Measurements from ENCODE around the gene IQSEC3.

The IQSEC3 gene

GRCh38 chr12:148676-149416 lies 82.3 kb downstream of the IQSEC3 start:
- no peaks in the 10 kb centered on the region for H3K27me3 ChIP-seq (ENCODE audit: insufficient read depth, low read length, poor library complexity)
- WGBS (ENCODE audit: extremely low coverage, insufficient coverage, low lambda C conversion rate): no CpG with 5 or more reads among the region's 18 CpGs

DNA sequence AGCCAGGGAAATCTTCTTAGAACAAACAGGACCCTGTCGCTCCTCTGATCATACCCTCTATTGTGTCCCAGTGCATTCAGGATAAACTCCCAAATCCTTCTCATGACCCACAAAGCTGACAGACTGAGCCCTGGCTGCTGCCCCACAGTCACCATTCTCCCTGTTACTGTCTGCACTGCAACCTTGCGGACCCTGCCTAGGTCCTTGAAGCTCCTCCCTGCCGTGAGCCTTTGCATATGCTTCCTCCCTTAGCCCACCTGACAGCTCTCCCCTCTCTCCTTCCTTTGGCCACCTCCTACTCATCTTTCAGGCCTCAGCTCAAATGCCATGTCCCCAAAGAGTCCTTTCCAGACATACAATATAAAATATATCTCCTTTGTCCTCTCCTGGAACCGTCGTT lies 85.0 kb downstream of the IQSEC3 start:
- H3K36me3 ChIP-seq (ENCODE audit: control insufficient read depth, insufficient read depth, low read length): no peaks in the 10 kb centered on the region
- no peaks in the 10 kb centered on the region for H3K79me1 ChIP-seq (ENCODE audit: low read length)
- H3K4me2 ChIP-seq (ENCODE audit: low read length): no peak overlapping the region
- H2BK120ac ChIP-seq (ENCODE audit: low read depth, low read length): no peak overlapping the region
- H2AK5ac ChIP-seq (ENCODE audit: low read length): no peak overlapping the region
- H3K4ac ChIP-seq (ENCODE audit: low read depth, low read length): no peak overlapping the region
- H3K4me3 ChIP-seq (ENCODE audit: low read length): no peak overlapping the region
- no peaks in the 10 kb centered on the region for H3K79me2 ChIP-seq (ENCODE audit: control insufficient read depth, insufficient read depth, low read length)
- H4K8ac ChIP-seq (ENCODE audit: low read depth, low read length): no peak overlapping the region
- no peaks in the 10 kb centered on the region for H3K27me3 ChIP-seq (ENCODE audit: insufficient read depth, low read length, poor library complexity)
- DNase-seq: no peak
- H3K56ac ChIP-seq (ENCODE audit: low read length): no peak overlapping the region
- H3K9ac ChIP-seq (ENCODE audit: low read length): no peak overlapping the region
- no peak overlapping the region for H2BK15ac ChIP-seq (replicated peaks; ENCODE audit: low read depth)
- no CpG with 5 or more reads among the region's 5 CpGs for WGBS (ENCODE audit: extremely low coverage, insufficient coverage, low lambda C conversion rate)
- no peak overlapping the region for H2BK5ac ChIP-seq (ENCODE audit: low read length)
- no peak overlapping the region for H3K23ac ChIP-seq (ENCODE audit: low read length)
- H3K4me1 ChIP-seq (ENCODE audit: control insufficient read depth, low read depth, low read length): no peaks in the 10 kb centered on the region
- H3K18ac ChIP-seq (ENCODE audit: low read length): no peak overlapping the region
- no peak overlapping the region for H3K27ac ChIP-seq (ENCODE audit: low read depth, low read length)
- no peak overlapping the region for H4K5ac ChIP-seq (ENCODE audit: low read length)

More at GRCh38 chr12:148676-149416, 82.3 kb downstream of the IQSEC3 start:
- Histone ChIP-seq H2BK5ac (ENCODE audit: low read length) (no peak overlapping the region), H4K8ac (ENCODE audit: low read depth, low read length) (no peak overlapping the region), H3K79me1 (ENCODE audit: low read length) (no peaks in the 10 kb centered on the region), H3K56ac (ENCODE audit: low read length) (no peak overlapping the region), H3K4me3 (ENCODE audit: low read length) (no peak overlapping the region), H3K4me1 (ENCODE audit: control insufficient read depth, low read depth, low read length) (no peaks in the 10 kb centered on the region), H2AK5ac (ENCODE audit: low read length) (no peak overlapping the region), H3K36me3 (ENCODE audit: control insufficient read depth, insufficient read depth, low read length) (no peaks in the 10 kb centered on the region), H3K79me2 (ENCODE audit: control insufficient read depth, insufficient read depth, low read length) (no peaks in the 10 kb centered on the region), H3K27ac (ENCODE audit: low read depth, low read length) (no peak overlapping the region), H3K23ac (ENCODE audit: low read length) (no peak overlapping the region), H3K9ac (ENCODE audit: low read length) (no peak overlapping the region), H3K18ac (ENCODE audit: low read length) (no peak overlapping the region), H3K4ac (ENCODE audit: low read depth, low read length) (no peak overlapping the region), H2BK15ac (replicated peaks; ENCODE audit: low read depth) (no peak overlapping the region), H2BK120ac (ENCODE audit: low read depth, low read length) (no peak overlapping the region), H4K5ac (ENCODE audit: low read length) (no peak overlapping the region), H3K4me2 (ENCODE audit: low read length) (no peak overlapping the region)
- no peak for DNase-seq

GRCh38 chr12:152440-152839 lies 85.9 kb downstream of the IQSEC3 start:
- Histone ChIP-seq H3K4me3 (ENCODE audit: low read length) (no peak overlapping the region), H3K9ac (ENCODE audit: low read length) (no peak overlapping the region), H3K4me2 (ENCODE audit: low read length) (no peak overlapping the region), H3K4ac (ENCODE audit: low read depth, low read length) (no peak overlapping the region), H3K79me2 (ENCODE audit: control insufficient read depth, insufficient read depth, low read length) (no peaks in the 10 kb centered on the region), H4K5ac (ENCODE audit: low read length) (no peak overlapping the region), H2BK120ac (ENCODE audit: low read depth, low read length) (no peak overlapping the region), H3K23ac (ENCODE audit: low read length) (no peak overlapping the region), H4K8ac (ENCODE audit: low read depth, low read length) (no peak overlapping the region), H2BK5ac (ENCODE audit: low read length) (no peak overlapping the region), H3K36me3 (ENCODE audit: control insufficient read depth, insufficient read depth, low read length) (no peaks in the 10 kb centered on the region), H2AK5ac (ENCODE audit: low read length) (no peak overlapping the region), H3K18ac (ENCODE audit: low read length) (no peak overlapping the region), H2BK15ac (replicated peaks; ENCODE audit: low read depth) (no peak overlapping the region), H3K27ac (ENCODE audit: low read depth, low read length) (no peak overlapping the region), H3K79me1 (ENCODE audit: low read length) (no peaks in the 10 kb centered on the region), H3K56ac (ENCODE audit: low read length) (no peak overlapping the region), H3K4me1 (ENCODE audit: control insufficient read depth, low read depth, low read length) (no peaks in the 10 kb centered on the region), H3K27me3 (ENCODE audit: insufficient read depth, low read length, poor library complexity) (no peaks in the 10 kb centered on the region)
- no peak for DNase-seq
- WGBS (ENCODE audit: extremely low coverage, insufficient coverage, low lambda C conversion rate): no CpG with 5 or more reads among the region's 3 CpGs

GRCh38 chr12:153080-153746 lies 86.6 kb downstream of the IQSEC3 start:
- WGBS (ENCODE audit: extremely low coverage, insufficient coverage, low lambda C conversion rate): no CpG with 5 or more reads among the region's 11 CpGs

DNA sequence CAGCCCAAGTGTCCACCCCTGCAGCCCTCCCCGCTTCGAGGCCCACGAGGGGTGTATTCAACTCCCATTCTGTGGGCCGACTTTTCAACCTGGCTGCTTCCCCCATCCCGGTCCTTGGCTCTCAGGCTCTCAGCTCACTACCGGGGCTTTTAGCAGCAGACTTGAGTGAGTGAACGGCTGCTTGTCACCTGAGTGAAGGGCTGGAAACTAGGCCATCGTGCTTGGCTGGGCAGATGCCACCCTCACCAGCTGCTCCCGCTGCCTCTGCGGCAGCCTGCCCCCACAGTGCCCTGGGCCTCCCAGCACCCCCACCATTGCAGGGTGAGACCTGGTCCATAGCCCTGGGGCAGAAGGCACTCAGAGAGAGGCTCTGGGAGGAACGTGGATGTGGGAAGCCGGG lies 87.5 kb downstream of the IQSEC3 start:
- Histone ChIP-seq H3K27ac (ENCODE audit: low read depth, low read length) (no peak overlapping the region), H3K23ac (ENCODE audit: low read length) (no peak overlapping the region), H3K79me2 (ENCODE audit: control insufficient read depth, insufficient read depth, low read length) (no peaks in the 10 kb centered on the region), H2AK5ac (ENCODE audit: low read length) (no peak overlapping the region), H3K56ac (ENCODE audit: low read length) (no peak overlapping the region), H4K5ac (ENCODE audit: low read length) (no peak overlapping the region), H2BK15ac (replicated peaks; ENCODE audit: low read depth) (no peak overlapping the region), H3K9ac (ENCODE audit: low read length) (no peak overlapping the region), H3K36me3 (ENCODE audit: control insufficient read depth, insufficient read depth, low read length) (no peaks in the 10 kb centered on the region), H3K4ac (ENCODE audit: low read depth, low read length) (no peak overlapping the region), H3K27me3 (ENCODE audit: insufficient read depth, low read length, poor library complexity) (no peaks in the 10 kb centered on the region), H2BK5ac (ENCODE audit: low read length) (no peak overlapping the region), H3K79me1 (ENCODE audit: low read length) (no peaks in the 10 kb centered on the region), H4K8ac (ENCODE audit: low read depth, low read length) (no peak overlapping the region), H3K18ac (ENCODE audit: low read length) (no peak overlapping the region), H3K4me3 (ENCODE audit: low read length) (no peak overlapping the region), H3K4me1 (ENCODE audit: control insufficient read depth, low read depth, low read length) (no peaks in the 10 kb centered on the region), H2BK120ac (ENCODE audit: low read depth, low read length) (no peak overlapping the region), H3K4me2 (ENCODE audit: low read length) (no peak overlapping the region)
- WGBS (ENCODE audit: extremely low coverage, insufficient coverage, low lambda C conversion rate): no CpG with 5 or more reads among the region's 12 CpGs
- DNase-seq: no peak

More at GRCh38 chr12:153080-153746, 86.6 kb downstream of the IQSEC3 start:
- H3K79me2 ChIP-seq (ENCODE audit: control insufficient read depth, insufficient read depth, low read length): no peaks in the 10 kb centered on the region
- H3K4me3 ChIP-seq (ENCODE audit: low read length): no peak overlapping the region
- H2BK15ac ChIP-seq (replicated peaks; ENCODE audit: low read depth): no peak overlapping the region
- no peak overlapping the region for H4K5ac ChIP-seq (ENCODE audit: low read length)
- H3K27me3 ChIP-seq (ENCODE audit: insufficient read depth, low read length, poor library complexity): no peaks in the 10 kb centered on the region
- no peak overlapping the region for H3K9ac ChIP-seq (ENCODE audit: low read length)
- H3K56ac ChIP-seq (ENCODE audit: low read length): peak overlapping the region; percentile 36
- no peak overlapping the region for H3K4ac ChIP-seq (ENCODE audit: low read depth, low read length)
- H3K23ac ChIP-seq (ENCODE audit: low read length): no peak overlapping the region
- H3K79me1 ChIP-seq (ENCODE audit: low read length): no peaks in the 10 kb centered on the region
- no peaks in the 10 kb centered on the region for H3K4me1 ChIP-seq (ENCODE audit: control insufficient read depth, low read depth, low read length)
- H2AK5ac ChIP-seq (ENCODE audit: low read length): no peak overlapping the region
- no peak overlapping the region for H2BK5ac ChIP-seq (ENCODE audit: low read length)
- H3K18ac ChIP-seq (ENCODE audit: low read length): no peak overlapping the region
- DNase-seq: peak; percentile 91
- no peak overlapping the region for H3K27ac ChIP-seq (ENCODE audit: low read depth, low read length)
- H3K4me2 ChIP-seq (ENCODE audit: low read length): peak overlapping the region; percentile 40
- no peaks in the 10 kb centered on the region for H3K36me3 ChIP-seq (ENCODE audit: control insufficient read depth, insufficient read depth, low read length)
- H4K8ac ChIP-seq (ENCODE audit: low read depth, low read length): no peak overlapping the region
- H2BK120ac ChIP-seq (ENCODE audit: low read depth, low read length): no peak overlapping the region
